Gastrocnemius medialis (tissue), 4 donors: ENCODE data around the gene LAMA2.

Experiments
- CTCF ChIP-seq, 5 experiments: fragments of 450-650 bp in 3 of 5; fragments of 200-600 bp in 2 of 5; sonication (generic) in 2 of 5; IDR thresholded peaks in 4 of 5; conservative IDR thresholded peaks in 1 of 5; 1 replicate in 4 of 5; 2 replicates in 1 of 5; pipeline ENCODE4 v1.5.1; 2016 to 2019; ENCODE audit warnings: antibody characterized with exemption in 5 of 5, mild to moderate bottlenecking in 3 of 5, moderate library complexity in 3 of 5
- POLR2A ChIP-seq, 2 donors: fragments of 450-650 bp; IDR thresholded peaks; one replicate each; pipeline ENCODE4 v1.6.1; 2017; ENCODE audit warnings: antibody characterized with exemption in 2 of 2, mild to moderate bottlenecking in 2 of 2, moderate library complexity in 2 of 2

DNA sequence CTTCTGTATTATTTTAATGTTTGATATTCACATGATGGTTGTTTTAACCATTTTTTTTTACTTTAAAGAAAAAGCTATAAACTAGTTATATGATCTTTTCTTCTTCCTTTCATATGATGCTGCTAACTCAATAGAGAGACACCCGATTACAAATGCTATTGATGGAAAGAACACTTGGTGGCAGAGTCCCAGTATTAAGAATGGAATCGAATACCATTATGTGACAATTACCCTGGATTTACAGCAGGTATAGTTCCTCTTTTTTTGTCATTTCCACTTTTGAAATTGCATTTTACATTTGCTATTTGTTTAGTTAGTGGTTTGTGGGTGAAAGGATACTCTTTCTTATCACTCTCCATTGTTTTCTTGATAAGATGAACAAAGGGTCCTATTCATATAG is 176.7 kb downstream of the LAMA2 start:
- TF ChIP-seq POLR2A (IDR thresholded peaks at IDR 0.05): no peak
- no peak for TF ChIP-seq CTCF (IDR thresholded peaks at IDR 0.05 in 4 of 5, conservative IDR thresholded peaks at IDR 0.05 in 1 of 5)
